Kidney (tissue), 14 donors: ENCODE measurements around the gene LDLRAD4. TPM values are rescaled to one million over a fixed set of nuclear protein-coding genes. Genes with fewer than 3 reads are reported as not detected.

Experiments used
- DNase-seq, 5 donors: peaks; one replicate each; pipeline ENCODE4 v3.0.0-alpha.2; 2013 to 2020
- FAIRE-seq: peaks from 2 replicates; lab custom pipeline; 2012; peaks lifted over from hg19 to GRCh38; lab: Jason Lieb, UNC
- H3K27ac ChIP-seq, 2 donors: one replicate each; pipeline ENCODE4 v1.7.0; 2013; ENCODE audit warnings: low read depth in 2 of 2, low read length in 2 of 2, inconsistent platforms in 1 of 2
- H3K27me3 ChIP-seq: one replicate; pipeline ENCODE4 v1.7.1; 2013; ENCODE audit warnings: low read length, inconsistent platforms; ENCODE audit not compliant: control insufficient read depth, insufficient read depth
- H3K36me3 ChIP-seq, 3 donors: one replicate each; pipeline versions ENCODE4 v1.7.0 to v1.7.1; 2013; ENCODE audit warnings: low read length in 3 of 3, control low read depth in 1 of 3, inconsistent platforms in 1 of 3; ENCODE audit not compliant: insufficient read depth in 3 of 3, control insufficient read depth in 2 of 3
- H3K4me1 ChIP-seq, 3 donors: one replicate each; pipeline versions ENCODE4 v1.7.0 to v1.7.1; 2013; ENCODE audit warnings: low read length in 3 of 3, inconsistent platforms in 1 of 3, low read depth in 1 of 3; ENCODE audit not compliant: control insufficient read depth in 2 of 3, insufficient read depth in 2 of 3
- H3K4me3 ChIP-seq, 3 donors: one replicate each; pipeline versions ENCODE4 v1.7.0 to v1.8.1; 2013; ENCODE audit warnings: low read length in 3 of 3, control low read depth in 1 of 3, inconsistent platforms in 1 of 3
- H3K9ac ChIP-seq, 3 donors: one replicate each; pipeline versions ENCODE4 v1.7.0 to v1.7.1; 2013; ENCODE audit warnings: low read length in 3 of 3, control low read depth in 1 of 3, inconsistent platforms in 1 of 3
- H3K9me3 ChIP-seq, 3 donors: one replicate each; pipeline versions ENCODE4 v1.7.0 to v1.7.1; 2013; ENCODE audit warnings: low read length in 3 of 3, control low read depth in 1 of 3, inconsistent platforms in 1 of 3; ENCODE audit not compliant: control insufficient read depth in 2 of 3, insufficient read depth in 1 of 3
- CTCF ChIP-seq: IDR thresholded peaks from 3 replicates; pipeline ENCODE4 v1.5.1; 2012; ENCODE audit warnings: mild to moderate bottlenecking, moderate library complexity, borderline replicate concordance; ENCODE audit not compliant: insufficient read depth; ENCODE audit errors: extremely low read depth
- intact Hi-C: fragments of 100-400 bp; cut with DNase I; formaldehyde crosslinking; loops from one replicate; pipeline ENCODE4 v1.11.1; 2022
- polyA plus RNA-seq: library from polyadenylated mRNA; stranded (reverse); fragments of 350-450 nt; fragmentation: Illumina TruSeq; extraction: RNeasy Lipid Tissue Mini Kit (QIAGEN cat#74804); gene quantifications from one replicate; pipeline ENCODE4 v1.2.3, GENCODE V29; 2014; ENCODE audit warnings: low read depth, low replicate concordance; ENCODE audit not compliant: insufficient read depth
- total RNA-seq: library from RNA; stranded (reverse); fragmentation: NEBNext Ultra II Directional; extraction: Animal tissue kit (Norgen Biotek cat#: 25700); gene quantifications from one replicate; pipeline ENCODE4 v1.2.1, GENCODE V29; 2021
- donor health status: control.
- donor health status: control.
- donor health status: control.
- donor health status: control.
- donor health status: control.
- donor health status: DM: yes; HTN: yes; CAD: no.
- donor health status: Normal renal cell carcinoma (clear cell type).

Gene LDLRAD4
- total and polyA plus RNA-seq, 2 donors from 2014 or later: 2.3 to 42.3 TPM

- no peaks in the 10 kb centered on the region for H3K27me3 ChIP-seq
- H3K4me3 ChIP-seq: no peak overlapping the region
- H3K9ac ChIP-seq: no peak overlapping the region
- DNase-seq (peak in 1 of 5 donors; percentile 68), FAIRE-seq (no peak)
- H3K9me3 ChIP-seq: no peaks in the 10 kb centered on the region
- H3K36me3 ChIP-seq: no peaks in the 10 kb centered on the region
- H3K27ac ChIP-seq: no peak overlapping the region
- no peaks in the 10 kb centered on the region for H3K4me1 ChIP-seq
- TF ChIP-seq CTCF: no peak
- intact Hi-C loops: no loop called here
These were observed 402.9 kb downstream of the LDLRAD4 start for GRCh38 chr18:13621446-13621849.

GRCh38 chr18:13621886-13622619, 403.5 kb downstream of the LDLRAD4 start:
- H3K4me3 ChIP-seq: no peak overlapping the region
- peak in 1 of 5 donors; percentile 69 for DNase-seq
- no peaks in the 10 kb centered on the region for H3K9me3 ChIP-seq
- no peak overlapping the region for H3K27ac ChIP-seq
- no peak overlapping the region for H3K9ac ChIP-seq
- no peak for FAIRE-seq
- no peaks in the 10 kb centered on the region for H3K27me3 ChIP-seq
- H3K36me3 ChIP-seq: no peaks in the 10 kb centered on the region
- no peaks in the 10 kb centered on the region for H3K4me1 ChIP-seq
- TF ChIP-seq CTCF: no peak
- intact Hi-C loops: no loop called here

GRCh38 chr18:13622751-13623150, 404.2 kb downstream of the LDLRAD4 start:
- Histone ChIP-seq H3K27me3 (no peaks in the 10 kb centered on the region), H3K9ac (no peak overlapping the region), H3K9me3 (no peaks in the 10 kb centered on the region), H3K36me3 (no peaks in the 10 kb centered on the region), H3K4me3 (no peak overlapping the region), H3K4me1 (no peaks in the 10 kb centered on the region), H3K27ac (no peak overlapping the region)
- FAIRE-seq (no peak), DNase-seq (no peak)
- TF ChIP-seq CTCF: no peak
- intact Hi-C loops: no loop called here
